IPS DF 4.7 (cell line): ENCODE results near the gene SARM1.

Source experiments
- DNase-seq: peaks from one replicate; pipeline ENCODE4 v3.0.0-alpha.2; 2013; ENCODE audit warnings: low spot score; ENCODE audit errors: extremely low read depth

The SARM1 gene

GRCh38 chr17:28341516-28341915, 30.0 kb upstream of the SARM1 start:
- no peak for DNase-seq

GRCh38 chr17:28342313-28342712, 29.2 kb upstream of the SARM1 start:
- DNase-seq = no peak

- no peak for DNase-seq
These were observed 28.0 kb upstream of the SARM1 start for GRCh38 chr17:28343491-28343932.

- no peak for DNase-seq
These were observed 27.5 kb upstream of the SARM1 start for GRCh38 chr17:28344011-28344410.

- DNase-seq = no peak
These were observed 27.0 kb upstream of the SARM1 start for GRCh38 chr17:28344435-28344901.

GRCh38 chr17:28345419-28346198, 25.9 kb upstream of the SARM1 start:
- no peak for DNase-seq

GRCh38 chr17:28346199-28346580, 25.3 kb upstream of the SARM1 start:
- no peak for DNase-seq

- no peak for DNase-seq
These were observed 24.7 kb upstream of the SARM1 start for GRCh38 chr17:28346746-28347246.

GRCh38 chr17:28347261-28347891, 24.1 kb upstream of the SARM1 start:
- no peak for DNase-seq

- DNase-seq = no peak
These were observed 22.5 kb upstream of the SARM1 start for GRCh38 chr17:28348979-28349378.

- no peak for DNase-seq
These were observed 21.2 kb upstream of the SARM1 start for GRCh38 chr17:28350271-28350670.

- no peak for DNase-seq
These were observed 14.2 kb upstream of the SARM1 start, which contains the start of gene POLDIP2 for GRCh38 chr17:28357061-28357900. Gene POLDIP2, minus strand, starts transcription at chr17:28357527. Its CDS starts 79 bp downstream, at chr17:28357448.

GRCh38 chr17:28357901-28358197, 13.6 kb upstream of the SARM1 start:
- DNase-seq = no peak

GRCh38 chr17:28363186-28363585, 8.3 kb upstream of the SARM1 start:
- no peak for DNase-seq

GRCh38 chr17:28363776-28364650, 7.5 kb upstream of the SARM1 start:
- no peak for DNase-seq

GRCh38 chr17:28364665-28365363, 6.7 kb upstream of the SARM1 start, which contains the start of gene SEBOX:
Gene SEBOX, minus strand, starts transcription at chr17:28365199. Its CDS starts 48 bp downstream, at chr17:28365151.
- no peak for DNase-seq

GRCh38 chr17:28365487-28365886, 6.0 kb upstream of the SARM1 start:
- DNase-seq = no peak

- DNase-seq = no peak
These were observed 4.9 kb upstream of the SARM1 start for GRCh38 chr17:28366605-28367004.

- DNase-seq = no peak
These were observed 3.7 kb upstream of the SARM1 start for GRCh38 chr17:28367641-28368305.
